ENCODE measurements around the gene RNU1-3.
"Not testable (repeated sequence)": the region's sequence is repeated elsewhere in the genome, so short reads cannot be mapped to it uniquely, and the experiment has no call there.

The RNU1-3 gene

GRCh38 chr1:16645271-16646060, 21.3 kb downstream of the RNU1-3 start:
- in situ Hi-C loops (cut with HindIII; ENCODE audit: low pct_unique_long_range_greater_than_20kb, low sequenced_read_pairs) = not testable (repeated sequence)

DNA sequence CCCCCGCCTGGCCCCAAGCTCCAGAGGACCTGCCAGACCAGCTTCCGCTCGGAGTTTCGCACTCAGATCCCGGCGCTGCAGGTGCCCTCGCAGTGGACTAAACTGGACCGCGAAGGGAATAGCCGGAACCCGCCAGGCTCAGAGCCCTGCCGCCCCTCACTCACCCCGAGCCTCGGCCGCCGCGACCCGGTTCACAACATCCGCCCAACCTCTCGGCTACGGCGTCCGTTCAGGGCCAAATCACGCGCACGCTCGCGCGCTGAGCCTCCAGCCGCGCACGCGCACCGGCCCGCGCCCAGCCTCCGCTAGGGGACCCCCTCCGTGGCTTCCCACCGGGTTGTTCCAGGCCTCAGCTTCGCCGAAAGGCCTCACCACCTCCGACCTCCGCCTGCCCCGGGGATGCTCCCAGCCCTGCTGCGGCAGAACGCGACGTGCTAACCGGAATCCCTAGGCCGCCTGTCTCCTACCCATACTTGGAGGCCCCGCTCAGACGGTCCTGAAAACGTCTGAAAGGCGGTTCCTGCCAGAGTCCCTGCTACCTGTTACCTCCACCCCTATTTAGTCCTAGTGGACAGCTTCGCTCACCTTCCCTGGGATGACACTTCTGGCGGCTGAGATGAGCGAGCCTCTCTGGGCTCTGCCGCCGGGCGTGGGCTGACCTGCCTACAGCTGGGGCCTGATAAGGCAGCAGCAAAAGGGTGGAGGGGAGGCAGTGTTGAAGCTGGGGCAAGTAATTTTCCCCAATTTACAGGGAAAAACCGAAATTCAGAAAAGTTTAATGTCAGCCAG, 22.1 kb downstream of the RNU1-3 start:
- peak; percentile 94 to 97 for DNase-seq (ENCODE audit: low read depth in 1 of 2, low spot score in 1 of 2)
- in situ Hi-C loops (cut with HindIII; ENCODE audit: low pct_unique_long_range_greater_than_20kb, low sequenced_read_pairs) = not testable (repeated sequence)

More at GRCh38 chr1:16645271-16646060, 21.3 kb downstream of the RNU1-3 start:
- not testable (repeated sequence) for DNase-seq (ENCODE audit: low read depth in 1 of 2, low spot score in 1 of 2)

- no peak for TF ChIP-seq JUND (IDR thresholded peaks at IDR 0.05; ENCODE audit: low read depth)
- no peak for DNase-seq (ENCODE audit: low read depth in 1 of 2, low spot score in 1 of 2)
- in situ Hi-C loops (cut with HindIII; ENCODE audit: low pct_unique_long_range_greater_than_20kb, low sequenced_read_pairs) = no loop called here
Measured at GRCh38 chr1:16644193-16644481, 22.6 kb downstream of the RNU1-3 start.

DNA sequence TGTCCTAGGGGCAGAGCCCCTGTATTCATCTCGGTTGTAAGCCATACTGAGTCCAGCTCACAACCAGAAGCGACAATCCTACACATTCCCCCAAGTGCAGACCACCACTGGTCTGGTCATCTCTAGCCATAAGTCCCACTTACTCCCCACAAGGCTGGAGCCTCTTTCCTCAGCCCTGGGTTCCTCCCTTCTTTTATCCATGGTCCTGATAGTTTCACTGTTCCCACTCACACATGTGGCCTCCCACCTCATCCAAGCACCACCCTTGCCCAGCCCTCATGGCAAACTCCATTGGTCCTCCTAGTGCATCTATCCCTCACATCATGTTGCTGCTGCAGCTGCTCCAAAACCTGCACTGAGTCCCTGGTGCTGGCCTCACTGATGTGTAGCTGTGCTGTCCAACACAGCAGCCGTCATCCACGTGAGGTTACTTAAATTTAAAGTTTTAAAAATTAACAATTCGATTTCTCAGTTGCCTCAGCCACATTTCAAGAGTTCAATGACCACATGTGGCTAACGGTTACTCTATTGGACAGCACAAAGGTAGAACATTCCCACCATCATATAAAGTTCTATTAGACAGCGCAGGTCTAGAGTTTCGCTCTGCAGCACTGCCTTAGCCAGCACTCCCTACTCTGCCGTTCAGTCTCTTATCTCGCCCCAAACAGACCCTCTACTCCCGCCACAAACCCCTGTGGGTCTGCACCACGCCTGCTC, 23.1 kb downstream of the RNU1-3 start:
- in situ Hi-C loops (cut with HindIII; ENCODE audit: low pct_unique_long_range_greater_than_20kb, low sequenced_read_pairs) = not testable (repeated sequence)

DNA sequence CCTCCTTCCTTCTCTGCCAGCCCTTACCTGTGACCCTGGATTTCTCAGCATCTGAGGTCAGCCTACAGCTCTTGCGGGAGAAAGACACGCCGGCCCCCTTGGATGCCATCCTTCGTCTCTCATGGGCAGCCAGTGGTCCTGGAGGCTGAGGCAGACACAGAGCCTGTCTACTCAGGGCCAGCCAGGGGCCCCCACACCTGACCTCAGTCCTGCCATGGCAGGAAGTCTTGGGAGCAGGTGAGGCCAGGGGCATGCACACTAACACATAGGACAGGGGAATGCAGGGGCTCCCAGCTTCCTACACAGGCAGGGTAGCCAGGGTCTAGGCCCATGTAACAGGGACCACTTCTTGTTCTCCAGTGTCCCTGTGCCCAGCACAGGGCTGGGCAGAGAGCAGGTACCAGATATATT, 23.7 kb downstream of the RNU1-3 start:
- in situ Hi-C loops (cut with HindIII; ENCODE audit: low pct_unique_long_range_greater_than_20kb, low sequenced_read_pairs); DNase-seq (ENCODE audit: low read depth in 1 of 2, low spot score in 1 of 2): not testable (repeated sequence)

More for the DNA sequence above, 23.1 kb downstream of the RNU1-3 start:
- DNase-seq (ENCODE audit: low read depth in 1 of 2, low spot score in 1 of 2) = not testable (repeated sequence)

- DNase-seq (ENCODE audit: low read depth in 1 of 2, low spot score in 1 of 2); in situ Hi-C loops (cut with HindIII; ENCODE audit: low pct_unique_long_range_greater_than_20kb, low sequenced_read_pairs): not testable (repeated sequence)
Measured at GRCh38 chr1:16642025-16642966, 24.5 kb downstream of the RNU1-3 start.

DNA sequence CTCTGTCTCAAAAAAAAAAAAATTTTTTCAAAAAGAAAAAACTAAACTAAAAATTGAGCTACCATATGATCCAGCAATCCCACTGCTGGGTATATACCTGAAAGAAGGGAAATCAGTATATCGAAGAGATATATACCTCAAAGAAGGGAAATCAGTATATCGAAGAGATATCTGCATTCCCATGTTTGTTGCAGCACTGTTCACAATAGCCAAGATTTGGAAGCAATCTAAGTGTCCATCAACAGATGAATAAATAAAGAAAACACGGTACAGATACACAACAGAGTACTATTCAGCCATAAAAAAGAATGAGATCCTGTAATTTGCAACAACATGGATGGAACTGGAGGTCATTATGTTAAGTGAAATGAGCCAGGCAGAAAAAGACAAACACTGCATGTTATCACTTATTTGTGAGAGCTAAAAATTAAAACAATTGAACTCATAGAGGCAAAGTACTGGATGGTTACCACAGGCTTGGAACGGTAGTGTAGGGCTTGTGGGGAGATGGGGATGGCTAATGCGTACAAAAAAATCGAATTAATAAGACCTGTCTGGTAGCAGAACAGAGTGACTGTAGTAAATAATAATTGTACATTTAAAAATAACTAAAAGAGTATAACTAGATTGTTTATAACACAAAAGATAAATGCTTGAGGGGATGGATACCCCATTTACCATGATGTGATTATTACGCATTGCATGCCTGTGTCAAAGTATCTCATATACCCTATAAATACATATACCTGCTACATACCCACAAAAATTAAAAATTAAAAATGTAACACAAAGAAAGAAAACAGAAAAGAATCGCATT, 25.4 kb downstream of the RNU1-3 start:
- in situ Hi-C loops (cut with HindIII; ENCODE audit: low pct_unique_long_range_greater_than_20kb, low sequenced_read_pairs); DNase-seq (ENCODE audit: low read depth in 1 of 2, low spot score in 1 of 2): not testable (repeated sequence)

- DNase-seq (ENCODE audit: low read depth in 1 of 2, low spot score in 1 of 2); in situ Hi-C loops (cut with HindIII; ENCODE audit: low pct_unique_long_range_greater_than_20kb, low sequenced_read_pairs): not testable (repeated sequence)
Measured at GRCh38 chr1:16639091-16640031, 27.4 kb downstream of the RNU1-3 start.

GRCh38 chr1:16637941-16638778, 28.6 kb downstream of the RNU1-3 start:
- in situ Hi-C loops (cut with HindIII; ENCODE audit: low pct_unique_long_range_greater_than_20kb, low sequenced_read_pairs); DNase-seq (ENCODE audit: low read depth in 1 of 2, low spot score in 1 of 2): not testable (repeated sequence)

GRCh38 chr1:16636551-16637195, 30.1 kb downstream of the RNU1-3 start:
- in situ Hi-C loops (cut with HindIII; ENCODE audit: low pct_unique_long_range_greater_than_20kb, low sequenced_read_pairs); DNase-seq (ENCODE audit: low read depth in 1 of 2, low spot score in 1 of 2): not testable (repeated sequence)

GRCh38 chr1:16635959-16636358, 30.8 kb downstream of the RNU1-3 start:
- DNase-seq (ENCODE audit: low read depth in 1 of 2, low spot score in 1 of 2); in situ Hi-C loops (cut with HindIII; ENCODE audit: low pct_unique_long_range_greater_than_20kb, low sequenced_read_pairs): not testable (repeated sequence)

DNA sequence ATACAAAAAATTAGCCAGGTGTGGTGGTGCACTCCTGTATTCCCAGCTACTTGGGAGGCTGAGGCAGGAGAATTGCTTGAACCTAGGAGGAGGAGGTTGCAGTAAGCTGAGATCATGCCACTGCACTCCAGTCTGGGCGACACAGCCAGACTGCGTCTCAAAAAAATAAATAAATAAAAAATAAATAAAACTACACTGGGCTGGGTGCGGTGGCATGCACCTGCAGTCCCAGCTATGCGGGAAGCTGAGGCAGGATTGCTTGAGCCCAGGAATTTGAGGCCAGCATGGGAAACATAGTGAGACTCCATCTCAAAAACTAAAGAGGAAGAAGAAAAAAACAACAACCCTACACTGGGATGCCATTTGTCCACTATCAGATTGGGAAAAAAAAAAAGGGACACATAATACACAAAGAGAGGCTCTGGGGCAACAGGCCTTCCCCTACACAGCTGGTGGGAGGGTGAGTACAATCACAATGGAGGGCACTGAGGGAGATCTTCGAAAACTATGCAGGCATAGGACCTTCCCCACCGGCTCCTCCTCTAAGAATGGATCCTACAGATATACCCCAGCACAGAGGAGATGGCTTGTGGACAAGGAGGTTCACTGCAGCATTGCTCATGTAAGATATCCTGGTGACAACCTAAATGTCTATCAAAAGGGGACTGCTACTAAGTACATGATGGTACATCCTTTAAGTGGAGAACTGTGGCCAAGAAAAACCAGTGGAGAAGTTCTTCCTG, 33.0 kb downstream of the RNU1-3 start:
- in situ Hi-C loops (cut with HindIII; ENCODE audit: low pct_unique_long_range_greater_than_20kb, low sequenced_read_pairs); DNase-seq (ENCODE audit: low read depth in 1 of 2, low spot score in 1 of 2): not testable (repeated sequence)

DNA sequence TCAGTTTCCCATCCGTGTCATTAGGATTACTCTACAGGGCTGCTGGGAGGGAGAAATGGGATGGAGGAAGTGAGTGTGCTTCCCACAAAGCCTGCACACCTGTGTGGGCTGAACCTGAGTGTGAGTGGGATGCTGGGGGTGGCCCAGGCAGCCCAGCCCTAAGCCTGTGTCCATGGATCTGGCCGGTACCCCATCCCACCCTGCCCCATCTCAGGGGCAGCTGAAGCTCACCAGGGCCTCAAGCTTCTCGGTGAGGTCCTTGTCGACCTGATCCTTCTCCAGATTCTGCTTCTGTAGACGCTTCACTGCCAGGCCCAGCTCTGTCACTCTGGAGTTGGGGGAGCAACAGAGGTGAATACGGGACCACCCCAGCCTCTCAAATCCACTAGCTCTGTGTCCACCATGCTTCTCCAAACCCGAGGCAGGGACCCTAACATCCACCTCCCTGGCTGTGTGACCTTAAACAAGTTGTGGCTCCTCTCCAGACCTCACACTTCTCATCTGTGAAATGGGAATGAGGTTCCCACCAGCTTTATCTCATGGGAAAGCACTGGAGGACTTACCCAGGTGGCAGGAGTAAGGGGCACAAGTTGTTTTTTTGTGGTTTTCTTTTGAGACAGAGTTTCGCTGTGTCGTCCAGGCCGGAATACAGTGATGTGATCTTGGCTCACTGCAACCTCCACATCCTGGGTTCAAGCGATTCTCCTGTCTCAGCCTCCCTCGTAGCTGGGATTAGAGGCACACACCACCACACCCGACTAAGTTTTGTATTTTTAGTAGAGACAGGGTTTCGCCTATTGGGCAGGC, 34.5 kb downstream of the RNU1-3 start:
- in situ Hi-C loops (cut with HindIII; ENCODE audit: low pct_unique_long_range_greater_than_20kb, low sequenced_read_pairs); DNase-seq (ENCODE audit: low read depth in 1 of 2, low spot score in 1 of 2): not testable (repeated sequence)

Measured in T47D (cell line).